GM21786 (cell line): ENCODE results near the gene PLPPR5.

Experiments used
- ATAC-seq: cut with Tn5 transposase; IDR thresholded peaks from one replicate; pipeline ENCODE4 v1.9.1; 2021; ENCODE audit not compliant: unreplicated experiment

Gene PLPPR5

DNA sequence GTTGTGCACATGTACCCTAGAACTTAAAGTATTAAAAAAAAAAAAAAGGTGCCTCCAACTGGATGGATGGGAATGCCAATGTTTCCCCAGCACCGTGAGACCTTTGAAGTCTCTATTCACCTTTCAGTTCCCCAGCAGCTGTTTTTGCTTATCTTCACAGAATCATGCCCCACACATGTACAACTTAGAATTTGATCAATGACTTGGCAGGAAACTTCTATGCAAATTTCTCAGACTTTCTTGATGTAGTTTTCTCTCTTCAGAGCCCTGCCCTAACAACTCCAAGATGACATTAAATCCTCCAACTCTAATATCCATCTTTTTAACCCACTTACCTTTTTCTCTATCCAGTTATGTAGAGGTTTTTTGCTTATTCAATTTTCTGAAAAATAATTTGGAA lies 144.3 kb downstream of the PLPPR5 start:
- no peak for ATAC-seq

DNA sequence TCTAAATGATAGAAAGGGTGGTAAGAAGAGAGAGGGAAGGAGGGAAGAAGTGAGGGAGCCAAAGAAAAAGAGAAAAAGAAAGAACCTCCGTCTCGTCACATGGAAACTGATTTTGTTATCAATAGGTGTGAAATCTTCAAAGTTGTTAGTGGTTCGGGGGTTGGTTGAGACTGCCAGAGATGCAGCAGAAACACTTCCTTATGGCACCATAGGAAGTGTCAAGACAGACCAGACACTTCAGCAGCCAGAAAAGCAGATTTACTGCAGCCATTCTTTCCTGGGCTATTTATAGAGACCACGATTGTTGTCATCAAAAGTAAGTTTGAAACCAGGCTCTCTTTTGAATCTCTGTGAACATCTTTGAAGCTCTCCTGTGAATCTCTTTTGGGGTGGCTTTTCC lies 150.5 kb downstream of the PLPPR5 start:
- ATAC-seq: no peak

DNA sequence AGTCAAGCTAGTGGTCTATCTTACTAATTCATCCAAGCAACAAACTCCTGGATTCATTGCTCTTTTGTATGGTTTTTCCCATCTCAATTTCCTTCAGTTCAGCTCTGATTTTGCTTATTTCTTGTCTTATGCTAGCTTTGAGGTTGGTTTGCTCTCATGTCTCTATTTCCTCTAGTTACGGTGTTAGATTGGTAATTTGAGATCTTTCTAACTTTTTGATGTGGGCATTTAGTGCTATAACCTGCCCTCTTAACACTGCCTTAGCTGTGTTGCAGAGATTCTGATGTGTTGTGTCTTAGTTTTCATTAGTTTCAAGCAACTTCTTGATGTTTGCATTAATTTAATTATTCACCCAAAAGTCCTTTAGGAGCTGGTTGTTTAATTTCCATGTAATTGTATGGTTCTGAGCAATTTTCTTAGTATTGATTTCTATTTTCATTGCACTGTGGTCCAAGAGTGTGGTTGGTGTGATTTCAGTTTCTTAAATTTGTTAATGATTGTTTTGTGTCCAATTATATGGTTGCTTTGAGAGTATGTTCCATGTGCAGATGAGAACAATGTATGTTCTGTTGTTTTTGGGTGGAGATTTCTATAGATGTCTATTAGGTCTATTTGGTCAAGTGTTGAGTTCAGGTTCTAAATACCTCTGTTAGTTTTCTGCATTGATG lies 154.6 kb downstream of the PLPPR5 start:
- ATAC-seq: peak; percentile 50

DNA sequence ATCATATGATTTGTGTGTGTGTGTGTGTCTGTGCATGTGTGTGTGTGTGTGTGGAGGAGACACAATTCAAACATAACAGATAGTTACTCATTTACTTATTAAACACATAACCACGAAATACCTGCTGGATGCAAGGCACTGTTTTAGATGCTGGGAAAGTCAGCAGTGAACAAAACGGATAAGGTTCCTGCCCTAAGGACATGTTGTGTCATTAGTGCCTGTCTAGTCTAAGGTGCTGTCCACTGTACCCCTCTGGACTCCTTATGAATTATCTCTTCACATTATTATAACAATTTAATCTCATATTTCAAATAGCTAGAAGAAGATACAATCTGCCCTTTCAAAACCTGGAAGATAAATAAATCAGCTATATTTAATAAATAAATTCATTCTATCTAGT lies 162.4 kb downstream of the PLPPR5 start:
- no peak for ATAC-seq
